Mesenchymal stem cell (in vitro differentiated cells and primary cell): ENCODE data around the gene TESMIN.

Source experiments
- DNase-seq: peaks from one replicate; pipeline ENCODE4 v3.0.0-alpha.2; 2013
- H2AFZ ChIP-seq: one replicate; pipeline ENCODE4 v1.6.1; 2013; ENCODE audit warnings: low read depth, mild to moderate bottlenecking, control low read depth, inconsistent platforms, low read length, moderate library complexity
- H2AK5ac ChIP-seq: 2 replicates; pipeline ENCODE4 v1.6.1; 2013; ENCODE audit warnings: low read length, moderate library complexity, mild to moderate bottlenecking, inconsistent platforms; ENCODE audit not compliant: severe bottlenecking
- H2BK120ac ChIP-seq: one replicate; pipeline ENCODE4 v1.6.1; 2013; ENCODE audit warnings: low read depth, mild to moderate bottlenecking, inconsistent platforms, low read length, moderate library complexity
- H2BK12ac ChIP-seq, 2 experiments: one replicate each; pipeline ENCODE4 v1.6.1; 2013; ENCODE audit warnings: inconsistent platforms in 2 of 2, low read length in 2 of 2, mild to moderate bottlenecking in 2 of 2, moderate library complexity in 2 of 2, control low read depth in 1 of 2
- H2BK15ac ChIP-seq: one replicate; pipeline ENCODE4 v1.6.1; 2013; ENCODE audit warnings: mild to moderate bottlenecking, low read depth, inconsistent platforms; ENCODE audit not compliant: poor library complexity, severe bottlenecking
- H2BK5ac ChIP-seq: 2 replicates; pipeline ENCODE4 v1.6.1; 2013; ENCODE audit warnings: low read depth, mild to moderate bottlenecking, low read length, control low read depth, inconsistent platforms; ENCODE audit not compliant: poor library complexity, severe bottlenecking
- H3K14ac ChIP-seq, 2 experiments: one replicate each; pipeline ENCODE4 v1.6.1; 2013; ENCODE audit warnings: inconsistent platforms in 2 of 2, low read length in 2 of 2, control low read depth in 1 of 2, mild to moderate bottlenecking in 1 of 2, moderate library complexity in 1 of 2
- H3K18ac ChIP-seq, 2 experiments: one replicate each; pipeline ENCODE4 v1.6.1; 2013; ENCODE audit warnings: inconsistent platforms in 2 of 2, low read length in 2 of 2, control low read depth in 1 of 2, low read depth in 1 of 2, mild to moderate bottlenecking in 1 of 2
- H3K23ac ChIP-seq, 2 experiments: one replicate each; pipeline ENCODE4 v1.6.1; 2013; ENCODE audit warnings: inconsistent platforms in 2 of 2, low read length in 2 of 2, mild to moderate bottlenecking in 2 of 2, moderate library complexity in 2 of 2, control low read depth in 1 of 2
- H3K27ac ChIP-seq: 2 replicates; pipeline ENCODE4 v1.5.1; 2013; ENCODE audit warnings: mild to moderate bottlenecking, moderate library complexity, low read length, control low read depth, inconsistent platforms; ENCODE audit not compliant: poor library complexity, severe bottlenecking
- H3K27me3 ChIP-seq, 2 experiments: 2 replicates each; pipeline versions ENCODE4 v1.6.1 to v1.7.0; 2013; ENCODE audit warnings: low read length in 2 of 2, mild to moderate bottlenecking in 2 of 2, moderate library complexity in 2 of 2, control low read depth in 1 of 2, inconsistent platforms in 1 of 2; ENCODE audit not compliant: control insufficient read depth in 1 of 2, insufficient read depth in 1 of 2
- H3K36me3 ChIP-seq, 2 experiments: 2 replicates each; pipeline versions ENCODE4 v1.6.1 to v1.7.0; 2013; ENCODE audit warnings: low read length in 2 of 2, control low read depth in 1 of 2, inconsistent platforms in 1 of 2, low read depth in 1 of 2, mild to moderate bottlenecking in 1 of 2; ENCODE audit not compliant: insufficient read depth in 2 of 2, control insufficient read depth in 1 of 2
- H3K4ac ChIP-seq, 2 experiments: one replicate each; pipeline ENCODE4 v1.6.1; 2013; ENCODE audit warnings: inconsistent platforms in 2 of 2, low read length in 2 of 2, mild to moderate bottlenecking in 2 of 2, moderate library complexity in 2 of 2, control low read depth in 1 of 2, low read depth in 1 of 2
- H3K4me1 ChIP-seq: 2 replicates; pipeline ENCODE4 v1.6.1; 2013; ENCODE audit warnings: low read depth, low read length, control low read depth; ENCODE audit not compliant: control insufficient read depth, insufficient read depth
- H3K4me2 ChIP-seq: 2 replicates; pipeline ENCODE4 v1.6.1; 2013; ENCODE audit warnings: low read length, mild to moderate bottlenecking, inconsistent platforms; ENCODE audit not compliant: poor library complexity, severe bottlenecking
- H3K4me3 ChIP-seq, 2 experiments: 2 replicates each; pipeline versions ENCODE4 v1.5.1 to v1.7.0; 2013; ENCODE audit warnings: low read length in 2 of 2, mild to moderate bottlenecking in 2 of 2, control low read depth in 1 of 2, low read depth in 1 of 2; ENCODE audit not compliant: insufficient read depth in 1 of 2
- H3K79me1 ChIP-seq: replicated peaks from 2 replicates; pipeline ENCODE4 v1.6.1; 2013; ENCODE audit warnings: mild to moderate bottlenecking, control low read depth, low read length, inconsistent platforms; ENCODE audit not compliant: poor library complexity, severe bottlenecking
- H3K9ac ChIP-seq: 2 replicates; pipeline ENCODE4 v1.7.0; 2013; ENCODE audit warnings: mild to moderate bottlenecking, low read length, moderate library complexity
- H3K9me3 ChIP-seq: 2 replicates; pipeline ENCODE4 v1.7.0; 2013; ENCODE audit warnings: mild to moderate bottlenecking, low read length; ENCODE audit not compliant: control insufficient read depth
- H4K8ac ChIP-seq: one replicate; pipeline ENCODE4 v1.6.1; 2013; ENCODE audit warnings: inconsistent platforms, mild to moderate bottlenecking, low read length, moderate library complexity
- H4K91ac ChIP-seq: one replicate; pipeline ENCODE4 v1.6.1; 2013; ENCODE audit warnings: mild to moderate bottlenecking, low read length, inconsistent platforms
- WGBS: methylation state at CpG from one replicate; pipeline ENCODE4 v1.1.7; 2013; ENCODE audit warnings: mixed read lengths; 5-methylcytosine and 5-hydroxymethylcytosine counted together

Gene TESMIN

GRCh38 chr11:68714060-68714856 lies 37.1 kb downstream of the TESMIN start:
- H2BK5ac ChIP-seq, result no peak overlapping the region
- H3K18ac ChIP-seq, result no peak overlapping the region
- peaks cover 20% of the 10 kb centered on the region for H3K9me3 ChIP-seq
- H2BK12ac ChIP-seq, result no peak overlapping the region
- 88% methylated on average over 22 of the region's 23 CpGs for WGBS
- no peak overlapping the region for H2AK5ac ChIP-seq
- no peak overlapping the region for H4K91ac ChIP-seq
- DNase-seq, result no peak
- no peak overlapping the region for H2AFZ ChIP-seq
- no peak overlapping the region for H2BK15ac ChIP-seq
- H3K9ac ChIP-seq, result no peak overlapping the region
- H3K4me3 ChIP-seq, result no peak overlapping the region
- no peak overlapping the region for H3K4ac ChIP-seq
- H3K23ac ChIP-seq, result no peak overlapping the region
- no peaks in the 10 kb centered on the region for H3K36me3 ChIP-seq
- peaks cover 69 to 84% of the 10 kb centered on the region in 2 experiments for H3K27me3 ChIP-seq
- H3K14ac ChIP-seq, result no peak overlapping the region
- no peak overlapping the region for H3K27ac ChIP-seq
- no peak overlapping the region for H3K4me2 ChIP-seq
- no peak overlapping the region for H4K8ac ChIP-seq
- peaks cover 3% of the 10 kb centered on the region for H3K4me1 ChIP-seq
- H3K79me1 ChIP-seq, result no peaks in the 10 kb centered on the region
- no peak overlapping the region for H2BK120ac ChIP-seq

GRCh38 chr11:68711114-68711513 lies 40.2 kb downstream of the TESMIN start:
- Histone ChIP-seq H3K4ac (no peak overlapping the region), H3K36me3 (no peaks in the 10 kb centered on the region), H3K4me3 (no peak overlapping the region), H3K27ac (no peak overlapping the region), H2BK120ac (no peak overlapping the region), H3K14ac (peak overlapping the region in 1 of 2 experiments; percentile 78), H2BK12ac (no peak overlapping the region), H4K8ac (no peak overlapping the region), H3K4me1 (peaks cover 4% of the 10 kb centered on the region), H2AFZ (no peak overlapping the region), H3K4me2 (no peak overlapping the region), H3K9me3 (peaks cover 6% of the 10 kb centered on the region), H3K23ac (no peak overlapping the region), H3K79me1 (no peaks in the 10 kb centered on the region), H3K18ac (no peak overlapping the region), H2BK5ac (no peak overlapping the region), H3K27me3 (peaks cover 56 to 94% of the 10 kb centered on the region in 2 experiments), H3K9ac (no peak overlapping the region), H2AK5ac (no peak overlapping the region), H4K91ac (no peak overlapping the region), H2BK15ac (no peak overlapping the region)
- DNase-seq, result no peak
- 95% methylated on average over 8 of the region's 8 CpGs for WGBS

GRCh38 chr11:68710409-68710808 lies 40.9 kb downstream of the TESMIN start:
- Histone ChIP-seq H3K4ac (no peak overlapping the region), H2BK12ac (no peak overlapping the region), H3K23ac (no peak overlapping the region), H4K8ac (no peak overlapping the region), H3K9ac (no peak overlapping the region), H3K18ac (no peak overlapping the region), H2AFZ (no peak overlapping the region), H3K4me2 (no peak overlapping the region), H3K27me3 (peaks cover 58 to 92% of the 10 kb centered on the region in 2 experiments), H2BK15ac (no peak overlapping the region), H2BK5ac (no peak overlapping the region), H3K4me3 (no peak overlapping the region), H3K14ac (no peak overlapping the region), H4K91ac (no peak overlapping the region), H3K4me1 (peaks cover 4% of the 10 kb centered on the region), H3K9me3 (no peaks in the 10 kb centered on the region), H2BK120ac (no peak overlapping the region), H3K79me1 (no peaks in the 10 kb centered on the region), H2AK5ac (no peak overlapping the region), H3K27ac (no peak overlapping the region), H3K36me3 (no peaks in the 10 kb centered on the region)
- no peak for DNase-seq
- WGBS, result 89% methylated on average over 11 of the region's 11 CpGs

- Histone ChIP-seq H3K27ac (no peak overlapping the region), H3K4me2 (no peak overlapping the region), H3K36me3 (no peaks in the 10 kb centered on the region), H3K79me1 (no peaks in the 10 kb centered on the region), H2BK120ac (no peak overlapping the region), H3K4me3 (peak overlapping the region in 1 of 2 experiments; percentile 33), H2BK12ac (no peak overlapping the region), H4K8ac (no peak overlapping the region), H2AFZ (no peak overlapping the region), H2BK15ac (no peak overlapping the region), H2AK5ac (no peak overlapping the region), H2BK5ac (no peak overlapping the region), H3K4me1 (peaks cover 9% of the 10 kb centered on the region), H4K91ac (no peak overlapping the region), H3K4ac (no peak overlapping the region), H3K9me3 (no peaks in the 10 kb centered on the region), H3K27me3 (peaks cover 56 to 92% of the 10 kb centered on the region in 2 experiments), H3K18ac (no peak overlapping the region), H3K23ac (peak overlapping the region in 1 of 2 experiments; percentile 9), H3K9ac (no peak overlapping the region), H3K14ac (no peak overlapping the region)
- DNase-seq, result no peak
- 86% methylated on average over 12 of the region's 12 CpGs for WGBS
Observed at GRCh38 chr11:68709062-68709461, 42.3 kb downstream of the TESMIN start.
